Measurements from ENCODE around the gene CYTH3. TPM values are rescaled to one million over a fixed set of nuclear protein-coding genes. Genes with fewer than 3 reads are reported as not detected.

CYTH3 gene
- total and polyA plus RNA-seq, 8 donors, result 3.4 to 12.5 (median 4.5) TPM

DNA sequence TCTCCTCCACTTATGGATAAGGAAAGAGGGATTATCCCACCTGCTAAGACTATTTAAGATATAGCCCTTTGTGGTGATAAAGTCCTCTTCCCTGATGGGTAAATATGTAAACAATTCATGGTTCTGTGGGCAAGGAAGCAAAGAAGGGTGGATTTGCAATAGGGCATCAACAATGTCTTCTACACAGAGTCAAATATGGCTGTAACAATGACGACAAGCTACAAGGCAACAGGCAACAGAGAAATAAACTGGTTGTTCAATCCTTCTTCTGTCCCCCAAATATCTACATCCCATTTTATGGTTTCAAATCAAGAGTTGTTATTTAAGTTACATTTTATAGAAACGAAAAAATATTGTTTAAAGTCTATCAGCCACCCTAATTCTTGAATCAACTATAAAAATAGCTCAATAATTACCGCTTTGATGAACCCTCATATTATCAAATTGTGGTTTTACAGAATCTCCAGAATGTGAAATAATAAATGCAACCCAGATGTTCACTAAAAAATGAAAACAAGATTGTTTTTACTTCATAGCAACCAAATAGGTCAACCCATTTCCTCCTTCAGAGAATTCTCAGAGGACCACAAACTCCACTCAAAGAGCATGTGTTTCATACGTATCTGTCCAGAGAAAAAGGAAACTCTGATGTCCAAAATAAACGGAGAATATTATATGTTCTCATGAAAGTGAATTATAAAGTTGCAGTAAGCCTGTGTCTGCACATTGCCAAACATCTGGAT lies 13.8 kb downstream of the CYTH3 start:
- peaks cover 8 to 14% (median 9%) of the 10 kb centered on the region in 3 donors for H3K4me1 ChIP-seq
- no peak for TF ChIP-seq CTCF (IDR thresholded peaks at IDR 0.05)
- no peaks in the 10 kb centered on the region for H3K9me3 ChIP-seq
- peak; percentile 32 for FAIRE-seq
- DNase-seq, result no peak
- no peaks in the 10 kb centered on the region for H3K27me3 ChIP-seq
- intact Hi-C loops (cut with DNase I), result no loop called here
- no peak overlapping the region for H3K27ac ChIP-seq
- 62 to 69% methylated on average over 5 of the region's 5 CpGs for WGBS, 2 donors
- H3K36me3 ChIP-seq, result no peaks in the 10 kb centered on the region
- ATAC-seq, result peak in 3 of 4 donors; percentile 31 to 55 (median 45)
- no peak overlapping the region for H3K4me3 ChIP-seq

DNA sequence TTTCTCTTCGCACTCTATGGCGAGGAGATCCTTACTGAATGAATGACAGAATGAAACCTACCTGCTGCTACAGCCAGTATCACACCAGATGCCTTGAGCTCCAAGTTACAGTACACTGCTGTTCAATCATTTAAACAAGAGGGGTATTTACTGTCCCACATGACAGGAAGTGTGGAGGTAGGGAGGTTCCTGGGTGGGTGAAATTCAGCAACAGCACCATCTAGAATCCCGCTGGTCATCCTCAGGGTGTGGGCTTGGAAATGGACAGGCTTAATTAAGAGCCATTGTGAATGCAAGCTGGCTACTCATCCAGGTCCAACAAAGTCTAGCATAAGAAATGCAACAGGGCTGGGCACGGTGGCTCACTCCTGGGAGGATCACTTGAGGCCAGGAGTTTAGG lies 14.7 kb downstream of the CYTH3 start:
- DNase-seq (no peak), ATAC-seq (no peak), FAIRE-seq (no peak)
- intact Hi-C loops (cut with DNase I), result no loop called here
- H3K27ac ChIP-seq, result no peak overlapping the region
- H3K9me3 ChIP-seq, result no peaks in the 10 kb centered on the region
- 95 to 96% methylated on average over 4 of the region's 4 CpGs for WGBS, 2 donors
- H3K4me1 ChIP-seq, result peaks cover 8 to 10% (median 9%) of the 10 kb centered on the region in 3 donors
- H3K4me3 ChIP-seq, result no peak overlapping the region
- no peak for TF ChIP-seq CTCF (IDR thresholded peaks at IDR 0.05)
- H3K27me3 ChIP-seq, result no peaks in the 10 kb centered on the region
- H3K36me3 ChIP-seq, result no peaks in the 10 kb centered on the region

DNA sequence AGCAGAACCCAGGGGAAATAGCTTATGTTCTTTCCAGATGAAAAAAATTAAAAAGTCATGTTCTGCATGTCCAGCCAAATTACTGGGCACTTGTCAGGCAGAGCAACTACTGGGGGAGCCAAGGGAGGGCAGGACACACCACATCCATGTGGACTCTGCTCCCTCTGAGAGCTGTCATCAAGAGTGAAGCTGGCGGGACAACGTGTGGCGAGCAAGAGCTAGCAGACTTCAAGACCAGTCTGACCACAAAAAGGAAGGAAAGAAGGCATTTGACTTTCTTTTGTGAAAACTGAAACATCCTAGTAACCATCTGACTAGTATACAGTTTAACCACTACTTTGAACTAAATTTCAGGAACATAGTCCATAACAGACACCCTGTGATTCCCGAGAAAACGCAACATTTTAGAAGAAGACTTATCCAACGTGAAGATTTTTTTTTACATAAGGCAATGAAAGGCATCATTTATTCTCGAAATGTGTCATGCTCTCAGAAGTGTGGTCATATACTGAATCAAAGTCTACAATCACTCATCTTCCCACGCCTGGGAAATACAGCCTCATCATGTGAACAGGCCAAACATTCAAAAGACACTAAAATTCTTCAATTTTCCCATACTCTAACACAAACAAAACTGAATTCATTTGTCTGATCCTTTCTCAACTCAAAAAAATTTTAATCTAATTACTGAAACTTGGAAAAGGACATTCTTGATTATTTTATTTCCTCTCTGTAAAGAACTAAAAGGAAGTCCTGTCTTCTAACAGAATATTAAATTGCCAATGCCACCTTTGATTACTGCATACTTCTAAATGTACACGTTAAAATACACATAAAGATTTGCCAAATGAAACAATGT lies 15.5 kb downstream of the CYTH3 start:
- H3K27ac ChIP-seq, result peak overlapping the region in 1 of 4 donors; percentile 9
- FAIRE-seq, result no peak
- H3K4me1 ChIP-seq, result peaks cover 8 to 10% (median 9%) of the 10 kb centered on the region in 3 donors
- intact Hi-C loops (cut with DNase I), result no loop called here
- no peak for DNase-seq
- no peak overlapping the region for H3K4me3 ChIP-seq
- 75 to 80% methylated on average over 9 of the region's 9 CpGs for WGBS, 2 donors
- TF ChIP-seq CTCF (IDR thresholded peaks at IDR 0.05), result no peak
- H3K27me3 ChIP-seq, result no peaks in the 10 kb centered on the region
- no peaks in the 10 kb centered on the region for H3K9me3 ChIP-seq
- H3K36me3 ChIP-seq, result no peaks in the 10 kb centered on the region
- ATAC-seq, result peak in 3 of 4 donors; percentile 48 to 67 (median 59)

- 76 to 82% methylated on average over 5 of the region's 5 CpGs for WGBS, 2 donors
- intact Hi-C loops (cut with DNase I), result no loop called here
- Histone ChIP-seq H3K4me1 (peaks cover 8 to 10% (median 9%) of the 10 kb centered on the region in 3 donors), H3K27ac (no peak overlapping the region), H3K27me3 (no peaks in the 10 kb centered on the region), H3K4me3 (no peak overlapping the region), H3K36me3 (no peaks in the 10 kb centered on the region), H3K9me3 (no peaks in the 10 kb centered on the region)
- DNase-seq (no peak), ATAC-seq (peak in 1 of 4 donors; percentile 41), FAIRE-seq (no peak)
- TF ChIP-seq CTCF (IDR thresholded peaks at IDR 0.05), result no peak
Observed at GRCh38 chr7:6256109-6256483, 16.3 kb downstream of the CYTH3 start.
